Osteocyte (in vitro differentiated cells): Measurements from ENCODE around the gene ZNF148. TPM values are rescaled to one million over a fixed set of nuclear protein-coding genes. Genes with fewer than 3 reads are reported as not detected.

ENCODE experiments used
- DNase-seq: peaks from one replicate; pipeline ENCODE4 v3.0.0; 2021; ENCODE audit warnings: mixed read lengths; ENCODE audit not compliant: unreplicated experiment; ENCODE audit errors: extremely low spot score
- H3K27ac Mint-ChIP-seq: one replicate; pipeline ENCODE4 v1.8.0; 2021; ENCODE audit warnings: mild to moderate bottlenecking, mixed read lengths; ENCODE audit not compliant: unreplicated experiment
- H3K27me3 Mint-ChIP-seq: one replicate; pipeline ENCODE4 v1.8.0; 2021; ENCODE audit warnings: mixed read lengths; ENCODE audit not compliant: unreplicated experiment
- H3K36me3 Mint-ChIP-seq: one replicate; pipeline ENCODE4 v1.8.0; 2021; ENCODE audit warnings: mixed read lengths; ENCODE audit not compliant: unreplicated experiment
- H3K4me1 Mint-ChIP-seq: one replicate; pipeline ENCODE4 v1.8.0; 2021; ENCODE audit warnings: mixed read lengths; ENCODE audit not compliant: unreplicated experiment
- H3K4me3 Mint-ChIP-seq: one replicate; pipeline ENCODE4 v1.8.0; 2021; ENCODE audit warnings: mild to moderate bottlenecking, moderate library complexity, mixed read lengths; ENCODE audit not compliant: unreplicated experiment
- H3K9me3 Mint-ChIP-seq: one replicate; pipeline ENCODE4 v1.8.0; 2021; ENCODE audit warnings: mixed read lengths; ENCODE audit not compliant: unreplicated experiment
- total RNA-seq: library from RNA; stranded (reverse); gene quantifications from 2 replicates; pipeline ENCODE4 v1.2.1, GENCODE V29; 2021
- TF ChIP-seq, protein P1 (sequence below): fragments of 200-600 bp; sonication (generic); IDR thresholded peaks from 2 replicates; pipeline ENCODE4 v1.5.0; 2021; ENCODE audit warnings: antibody characterized with exemption, mild to moderate bottlenecking, moderate library complexity

ZNF148 gene
- total RNA-seq, 1 donor from 2014 or later = 46.2 TPM

DNA sequence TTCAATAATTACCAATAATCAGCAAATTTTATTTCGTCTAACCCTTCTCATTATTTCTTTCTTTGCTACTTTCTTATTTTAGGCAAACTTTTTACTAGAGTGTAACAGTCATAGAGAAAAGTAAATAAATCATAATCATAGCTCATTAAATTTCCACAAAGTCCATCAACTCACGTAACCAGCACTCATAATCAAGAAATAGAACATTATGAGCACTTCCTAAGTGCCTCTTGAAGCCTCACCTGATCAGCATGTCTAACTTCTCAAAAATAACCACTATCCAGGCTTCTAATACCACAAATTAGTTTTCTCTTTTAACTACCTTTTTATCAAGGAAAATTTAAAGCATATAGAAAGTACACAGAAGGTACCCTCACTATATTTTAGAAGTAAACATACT lies 124.2 kb downstream of the ZNF148 start:
- Mint-ChIP-seq H3K27me3 (no peaks in the 10 kb centered on the region), H3K27ac (no peak overlapping the region), H3K4me1 (no peaks in the 10 kb centered on the region), H3K36me3 (peaks cover 26% of the 10 kb centered on the region), H3K9me3 (no peaks in the 10 kb centered on the region), H3K4me3 (no peak overlapping the region)
- TF ChIP-seq, protein P1, sequence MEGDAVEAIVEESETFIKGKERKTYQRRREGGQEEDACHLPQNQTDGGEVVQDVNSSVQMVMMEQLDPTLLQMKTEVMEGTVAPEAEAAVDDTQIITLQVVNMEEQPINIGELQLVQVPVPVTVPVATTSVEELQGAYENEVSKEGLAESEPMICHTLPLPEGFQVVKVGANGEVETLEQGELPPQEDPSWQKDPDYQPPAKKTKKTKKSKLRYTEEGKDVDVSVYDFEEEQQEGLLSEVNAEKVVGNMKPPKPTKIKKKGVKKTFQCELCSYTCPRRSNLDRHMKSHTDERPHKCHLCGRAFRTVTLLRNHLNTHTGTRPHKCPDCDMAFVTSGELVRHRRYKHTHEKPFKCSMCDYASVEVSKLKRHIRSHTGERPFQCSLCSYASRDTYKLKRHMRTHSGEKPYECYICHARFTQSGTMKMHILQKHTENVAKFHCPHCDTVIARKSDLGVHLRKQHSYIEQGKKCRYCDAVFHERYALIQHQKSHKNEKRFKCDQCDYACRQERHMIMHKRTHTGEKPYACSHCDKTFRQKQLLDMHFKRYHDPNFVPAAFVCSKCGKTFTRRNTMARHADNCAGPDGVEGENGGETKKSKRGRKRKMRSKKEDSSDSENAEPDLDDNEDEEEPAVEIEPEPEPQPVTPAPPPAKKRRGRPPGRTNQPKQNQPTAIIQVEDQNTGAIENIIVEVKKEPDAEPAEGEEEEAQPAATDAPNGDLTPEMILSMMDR = no peak
- DNase-seq = no peak

DNA sequence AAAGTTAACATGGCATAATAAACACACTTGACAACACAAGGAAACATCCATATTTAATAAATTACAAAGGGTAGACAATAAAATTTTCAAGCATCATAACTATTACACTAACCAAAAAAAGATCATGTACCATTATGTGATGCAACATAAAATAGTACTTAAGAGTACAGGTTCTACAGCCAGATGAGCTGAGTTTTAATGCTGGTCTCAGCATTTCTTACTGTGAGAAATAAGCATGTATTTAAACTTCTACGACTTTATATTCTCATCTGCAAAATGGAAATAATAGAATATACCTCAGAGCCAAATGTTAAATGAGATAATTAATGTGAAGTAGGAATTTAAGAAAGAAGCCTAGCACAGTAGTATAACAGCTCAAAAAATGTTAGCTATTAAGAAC lies 128.9 kb downstream of the ZNF148 start:
- TF ChIP-seq, protein P1 = no peak
- peaks cover 3% of the 10 kb centered on the region for H3K9me3 Mint-ChIP-seq
- no peaks in the 10 kb centered on the region for H3K27me3 Mint-ChIP-seq
- no peak overlapping the region for H3K27ac Mint-ChIP-seq
- no peak for DNase-seq
- H3K36me3 Mint-ChIP-seq = peaks cover 29% of the 10 kb centered on the region
- no peaks in the 10 kb centered on the region for H3K4me1 Mint-ChIP-seq
- no peak overlapping the region for H3K4me3 Mint-ChIP-seq

DNA sequence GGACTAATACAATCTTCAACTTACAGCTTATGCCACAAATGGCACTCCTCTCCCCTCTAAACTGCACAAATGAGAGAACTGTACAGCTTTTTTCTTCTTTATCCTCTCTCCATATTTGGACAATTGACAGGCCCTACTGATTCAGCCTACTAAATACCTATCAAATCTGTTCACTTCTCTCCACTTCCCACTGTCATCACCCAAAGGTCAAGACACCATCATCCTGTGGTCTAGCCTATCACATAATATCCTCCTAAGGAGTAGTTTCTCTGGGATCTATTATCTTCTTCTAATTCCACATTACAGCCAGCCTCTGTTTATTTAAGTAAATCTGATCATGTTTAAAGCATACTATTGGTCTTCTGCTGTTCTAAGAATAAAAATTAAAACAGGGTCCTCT lies 129.6 kb downstream of the ZNF148 start:
- Mint-ChIP-seq H3K9me3 (peaks cover 3% of the 10 kb centered on the region), H3K27me3 (no peaks in the 10 kb centered on the region), H3K4me1 (peaks cover 3% of the 10 kb centered on the region), H3K36me3 (peaks cover 28% of the 10 kb centered on the region), H3K4me3 (no peak overlapping the region), H3K27ac (no peak overlapping the region)
- TF ChIP-seq, protein P1 = no peak
- DNase-seq = no peak

DNA sequence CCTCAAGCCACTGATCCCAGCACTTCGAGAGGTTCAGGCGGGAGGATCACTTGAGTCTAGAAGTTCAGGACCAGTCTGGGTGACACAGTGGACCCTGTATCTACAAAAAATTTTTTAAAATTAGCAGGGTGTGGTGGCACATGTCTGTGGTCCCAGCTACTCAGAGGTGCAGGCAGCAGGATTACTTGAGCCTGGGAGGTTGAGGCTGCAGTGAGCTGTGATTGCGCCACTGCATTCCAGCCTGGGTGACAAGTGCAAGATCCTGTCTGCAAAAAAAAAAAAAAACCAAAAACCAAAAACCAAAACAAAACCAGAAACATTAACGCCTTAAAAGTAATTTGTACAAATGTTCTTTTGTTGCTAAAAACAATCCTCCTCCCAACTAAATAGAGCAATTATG lies 134.6 kb downstream of the ZNF148 start:
- DNase-seq = no peak
- Mint-ChIP-seq H3K4me3 (no peak overlapping the region), H3K36me3 (peaks cover 25% of the 10 kb centered on the region), H3K27ac (no peak overlapping the region), H3K27me3 (no peaks in the 10 kb centered on the region), H3K4me1 (peaks cover 3% of the 10 kb centered on the region), H3K9me3 (peaks cover 3% of the 10 kb centered on the region)
- TF ChIP-seq, protein P1 = no peak

DNA sequence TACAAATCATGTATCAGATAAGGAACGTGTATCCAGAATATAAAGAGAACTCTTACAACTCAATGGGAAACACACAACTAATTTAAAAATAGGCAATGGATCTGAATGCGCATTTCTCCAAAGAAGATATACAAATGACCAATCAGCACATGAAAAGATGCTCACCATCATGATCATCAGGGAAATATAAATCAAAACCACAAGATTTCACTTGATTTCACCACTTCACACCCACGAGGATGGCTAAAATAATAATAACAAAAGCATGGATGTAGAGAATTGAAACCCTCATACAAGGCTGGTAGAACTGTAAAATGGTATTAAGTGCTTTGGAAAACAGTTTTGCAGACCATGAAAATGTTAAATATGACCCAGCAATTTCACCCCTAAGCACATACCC lies 135.9 kb downstream of the ZNF148 start:
- TF ChIP-seq, protein P1 = no peak
- Mint-ChIP-seq H3K36me3 (peaks cover 20% of the 10 kb centered on the region), H3K27ac (no peak overlapping the region), H3K9me3 (no peaks in the 10 kb centered on the region), H3K27me3 (no peaks in the 10 kb centered on the region), H3K4me3 (no peak overlapping the region), H3K4me1 (peaks cover 3% of the 10 kb centered on the region)
- no peak for DNase-seq
